ENCODE measurements around the gene RAPGEF5. TPM values are rescaled to one million over a fixed set of nuclear protein-coding genes. Genes with fewer than 3 reads are reported as not detected.

Gene RAPGEF5
- total RNA-seq, 6 experiments from 2014 or later, result 15.5 to 56.4 (median 27.1) TPM

GRCh38 chr7:22153432-22154142 is 203.4 kb downstream of the RAPGEF5 start:
- TF ChIP-seq POLR2A (IDR thresholded peaks at IDR 0.05), result no peak
- TF ChIP-seq, protein P1, sequence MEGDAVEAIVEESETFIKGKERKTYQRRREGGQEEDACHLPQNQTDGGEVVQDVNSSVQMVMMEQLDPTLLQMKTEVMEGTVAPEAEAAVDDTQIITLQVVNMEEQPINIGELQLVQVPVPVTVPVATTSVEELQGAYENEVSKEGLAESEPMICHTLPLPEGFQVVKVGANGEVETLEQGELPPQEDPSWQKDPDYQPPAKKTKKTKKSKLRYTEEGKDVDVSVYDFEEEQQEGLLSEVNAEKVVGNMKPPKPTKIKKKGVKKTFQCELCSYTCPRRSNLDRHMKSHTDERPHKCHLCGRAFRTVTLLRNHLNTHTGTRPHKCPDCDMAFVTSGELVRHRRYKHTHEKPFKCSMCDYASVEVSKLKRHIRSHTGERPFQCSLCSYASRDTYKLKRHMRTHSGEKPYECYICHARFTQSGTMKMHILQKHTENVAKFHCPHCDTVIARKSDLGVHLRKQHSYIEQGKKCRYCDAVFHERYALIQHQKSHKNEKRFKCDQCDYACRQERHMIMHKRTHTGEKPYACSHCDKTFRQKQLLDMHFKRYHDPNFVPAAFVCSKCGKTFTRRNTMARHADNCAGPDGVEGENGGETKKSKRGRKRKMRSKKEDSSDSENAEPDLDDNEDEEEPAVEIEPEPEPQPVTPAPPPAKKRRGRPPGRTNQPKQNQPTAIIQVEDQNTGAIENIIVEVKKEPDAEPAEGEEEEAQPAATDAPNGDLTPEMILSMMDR (IDR thresholded peaks at IDR 0.05), result no peak
- no peak for DNase-seq

DNA sequence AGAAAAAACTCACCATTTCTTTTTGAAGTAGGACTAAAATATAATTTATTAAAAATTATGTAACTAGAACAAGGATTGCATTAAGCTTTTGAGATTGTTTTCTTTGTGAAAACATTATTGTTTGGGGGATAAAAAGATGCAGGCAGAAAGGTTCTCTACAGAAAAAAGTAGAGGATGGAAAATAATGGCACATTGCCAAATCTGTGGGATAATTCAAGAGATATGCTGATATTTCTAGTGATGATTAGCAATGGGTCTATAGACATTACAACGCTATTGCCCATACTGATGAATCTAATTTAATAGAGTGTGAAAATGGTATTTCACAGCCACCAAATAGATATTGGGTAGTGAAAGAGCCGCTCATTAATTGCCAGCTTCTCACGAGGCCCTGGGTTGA is 204.3 kb downstream of the RAPGEF5 start:
- no peak for DNase-seq
- TF ChIP-seq, protein P1 (IDR thresholded peaks at IDR 0.05), result no peak
- no peak for TF ChIP-seq POLR2A (IDR thresholded peaks at IDR 0.05)
- ATAC-seq, result no peak
- Histone ChIP-seq H3K4me3 (no peak overlapping the region), H3K36me3 (peaks cover 0 to 30% (median 7%) of the 10 kb centered on the region in 4 donors), H3K4me1 (peaks cover 0 to 2% (median 0%) of the 10 kb centered on the region in 4 donors), H3K27me3 (no peaks in the 10 kb centered on the region), H3K27ac (no peak overlapping the region), H3K9me3 (no peaks in the 10 kb centered on the region)
- WGBS (ENCODE audit: insufficient coverage, low coverage, low lambda C conversion rate, missing lambda C conversion rate), result 83% methylated on average over 3 of the region's 3 CpGs
- intact Hi-C loops (cut with DNase I), result no loop called here

More at GRCh38 chr7:22153432-22154142, 203.4 kb downstream of the RAPGEF5 start:
- Histone ChIP-seq H3K27me3 (no peaks in the 10 kb centered on the region), H3K9me3 (no peaks in the 10 kb centered on the region), H3K4me1 (no peaks in the 10 kb centered on the region), H3K4me3 (no peak overlapping the region), H3K27ac (no peak overlapping the region), H3K36me3 (peaks cover 0 to 37% (median 7%) of the 10 kb centered on the region in 4 donors)
- WGBS (ENCODE audit: insufficient coverage, low coverage, low lambda C conversion rate, missing lambda C conversion rate), result 74% methylated on average over 8 of the region's 8 CpGs
- intact Hi-C loops (cut with DNase I), result no loop called here
- no peak for ATAC-seq

GRCh38 chr7:22151901-22152300 is 205.1 kb downstream of the RAPGEF5 start:
- intact Hi-C loops (cut with DNase I), result no loop called here
- Histone ChIP-seq H3K4me1 (peaks cover 0 to 7% (median 0%) of the 10 kb centered on the region in 4 donors), H3K4me3 (no peak overlapping the region), H3K27me3 (no peaks in the 10 kb centered on the region), H3K36me3 (peaks cover 0 to 30% (median 7%) of the 10 kb centered on the region in 4 donors), H3K27ac (no peak overlapping the region), H3K9me3 (no peaks in the 10 kb centered on the region)
- ATAC-seq (no peak), DNase-seq (no peak)
- WGBS (ENCODE audit: insufficient coverage, low coverage, low lambda C conversion rate, missing lambda C conversion rate), result 100% methylated on average over 2 of the region's 2 CpGs
- no peak for TF ChIP-seq POLR2A (IDR thresholded peaks at IDR 0.05)
- TF ChIP-seq, protein P1 (IDR thresholded peaks at IDR 0.05), result no peak

DNA sequence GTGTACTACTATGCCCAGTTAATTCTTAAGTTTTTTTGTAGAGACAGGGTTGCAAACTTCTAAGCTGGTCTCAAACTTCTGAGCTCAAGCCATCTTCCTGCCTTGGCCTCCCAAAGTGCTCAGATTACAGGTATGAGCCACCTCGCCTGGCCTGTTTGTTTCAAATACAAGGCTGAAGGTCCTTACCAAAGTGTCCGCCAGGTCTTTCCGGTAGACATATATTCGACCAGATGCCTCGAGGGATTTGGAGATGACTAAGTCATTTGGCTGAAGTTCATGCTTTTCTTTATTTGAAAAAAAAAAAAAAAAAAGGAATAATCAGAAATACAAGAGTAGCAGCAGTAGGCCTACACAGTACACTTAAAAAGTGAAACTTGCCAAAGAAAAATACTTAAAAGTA is 206.7 kb downstream of the RAPGEF5 start:
- H3K27me3 ChIP-seq, result no peaks in the 10 kb centered on the region
- no peak overlapping the region for H3K27ac ChIP-seq
- H3K4me3 ChIP-seq, result no peak overlapping the region
- intact Hi-C loops (cut with DNase I), result no loop called here
- 89% methylated on average over 5 of the region's 5 CpGs for WGBS (ENCODE audit: insufficient coverage, low coverage, low lambda C conversion rate, missing lambda C conversion rate)
- H3K9me3 ChIP-seq, result no peaks in the 10 kb centered on the region
- ATAC-seq (no peak), DNase-seq (no peak)
- TF ChIP-seq POLR2A (IDR thresholded peaks at IDR 0.05), result no peak
- TF ChIP-seq, protein P1 (IDR thresholded peaks at IDR 0.05), result no peak
- peaks cover 0 to 9% (median 0%) of the 10 kb centered on the region in 4 donors for H3K4me1 ChIP-seq
- peaks cover 0 to 15% (median 7%) of the 10 kb centered on the region in 4 donors for H3K36me3 ChIP-seq
